G401 (cell line): ENCODE data around the gene CMIP. TPM values are rescaled to one million over a fixed set of nuclear protein-coding genes. Genes with fewer than 3 reads are reported as not detected.

Experiments
- DNase-seq: peaks from one replicate; pipeline ENCODE4 v3.0.0-alpha.2; 2015; ENCODE audit warnings: low spot score
- in situ Hi-C: cut with HindIII; loops from 2 replicates; pipeline ENCODE4 v1.10.0; 2016; ENCODE audit warnings: low sequenced_read_pairs, mixed read lengths
- total RNA-seq: library from RNA; depleted of rRNA; stranded (reverse); fragments of >200 nt; shearing (Covaris generic); gene quantifications from 2 replicates; pipeline ENCODE4 v1.2.3, GENCODE V29; 2014

The CMIP gene
- total RNA-seq, 1 experiment from 2014 or later = 8.6 TPM

GRCh38 chr16:81616321-81617020, 171.9 kb downstream of the CMIP start:
- in situ Hi-C loops = no loop called here
- DNase-seq = no peak

- in situ Hi-C loops = no loop called here
- no peak for DNase-seq
Measured at GRCh38 chr16:81617021-81617346, 172.4 kb downstream of the CMIP start.

- no peak for DNase-seq
- in situ Hi-C loops = no loop called here
Measured at GRCh38 chr16:81618187-81618586, 173.6 kb downstream of the CMIP start.

- DNase-seq = no peak
- in situ Hi-C loops = no loop called here
Measured at GRCh38 chr16:81618661-81619060, 174.1 kb downstream of the CMIP start.

- in situ Hi-C loops = loop anchor here (10.0 kb wide), 1 partner anchor 225 kb away; no protein-coding TSS in a partner anchor
- DNase-seq = no peak
Measured at GRCh38 chr16:81620029-81620428, 175.4 kb downstream of the CMIP start.

GRCh38 chr16:81620796-81621195, 176.2 kb downstream of the CMIP start:
- in situ Hi-C loops = loop anchor here (10.0 kb wide), 1 partner anchor 226 kb away; no protein-coding TSS in a partner anchor

GRCh38 chr16:81621496-81621895, 176.9 kb downstream of the CMIP start:
- no peak for DNase-seq
- in situ Hi-C loops = loop anchor here (10.0 kb wide), 1 partner anchor 227 kb away; no protein-coding TSS in a partner anchor

More at GRCh38 chr16:81620796-81621195, 176.2 kb downstream of the CMIP start:
- DNase-seq = no peak

- peak; percentile 49 for DNase-seq
- in situ Hi-C loops = loop anchor here (10.0 kb wide), 1 partner anchor 229 kb away; no protein-coding TSS in a partner anchor
Measured at GRCh38 chr16:81623365-81624102, 178.9 kb downstream of the CMIP start.

GRCh38 chr16:81624403-81624759, 179.8 kb downstream of the CMIP start:
- no peak for DNase-seq
- in situ Hi-C loops = loop anchor here (10.0 kb wide), 1 partner anchor 230 kb away; no protein-coding TSS in a partner anchor

GRCh38 chr16:81624760-81625543, 180.3 kb downstream of the CMIP start:
- in situ Hi-C loops = loop anchor here (10.0 kb wide), 1 partner anchor 230 kb away; no protein-coding TSS in a partner anchor
- no peak for DNase-seq

GRCh38 chr16:81625544-81626153, 181.0 kb downstream of the CMIP start:
- in situ Hi-C loops = loop anchor here (10.0 kb wide), 1 partner anchor 231 kb away; no protein-coding TSS in a partner anchor
- DNase-seq = peak; percentile 23

- in situ Hi-C loops = loop anchor here (10.0 kb wide), 1 partner anchor 231 kb away; no protein-coding TSS in a partner anchor
- no peak for DNase-seq
Measured at GRCh38 chr16:81626181-81626674, 181.6 kb downstream of the CMIP start.

GRCh38 chr16:81627024-81627423, 182.4 kb downstream of the CMIP start:
- in situ Hi-C loops = loop anchor here (10.0 kb wide), 1 partner anchor 232 kb away; no protein-coding TSS in a partner anchor
- no peak for DNase-seq

GRCh38 chr16:81627729-81628244, 183.2 kb downstream of the CMIP start:
- in situ Hi-C loops = loop anchor here (10.0 kb wide), 1 partner anchor 233 kb away; no protein-coding TSS in a partner anchor
- DNase-seq = no peak

GRCh38 chr16:81629034-81629802, 184.6 kb downstream of the CMIP start:
- in situ Hi-C loops = loop anchor here (10.0 kb wide), 1 partner anchor 234 kb away; no protein-coding TSS in a partner anchor
- DNase-seq = no peak

GRCh38 chr16:81629896-81630634, 185.5 kb downstream of the CMIP start:
- DNase-seq = no peak
- in situ Hi-C loops = loop anchor here (10.0 kb wide), 1 partner anchor 235 kb away; no protein-coding TSS in a partner anchor

- no peak for DNase-seq
Measured at GRCh38 chr16:81630635-81631031, 186.0 kb downstream of the CMIP start.

More at GRCh38 chr16:81630635-81631031, 186.0 kb downstream of the CMIP start:
- in situ Hi-C loops = no loop called here
